ENCODE measurements around the gene OR5T1. TPM values are rescaled to one million over a fixed set of nuclear protein-coding genes. Genes with fewer than 3 reads are reported as not detected.

Gene OR5T1
- total RNA-seq: not detected

DNA sequence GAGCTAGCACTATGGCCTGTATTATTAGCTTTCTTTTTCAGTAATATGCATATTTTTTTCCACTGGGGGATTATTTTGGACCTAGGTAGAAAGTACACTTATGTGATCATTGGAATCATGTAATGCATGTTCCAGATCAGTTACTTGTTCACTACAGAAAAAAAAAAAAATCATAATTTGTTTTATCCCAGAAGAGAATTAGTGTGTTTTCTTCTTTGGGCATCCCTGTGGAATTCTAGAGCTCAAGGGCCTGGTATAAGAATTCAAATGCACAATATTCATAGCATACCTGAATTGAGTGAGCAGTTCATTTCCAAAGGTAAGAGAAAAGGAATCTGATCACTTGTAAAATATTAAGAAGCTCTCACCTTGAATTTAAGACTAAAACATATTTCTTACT is at the start of gene OR5T1:
TSS of gene OR5T1 (plus strand) at position 301 of the 400 bp plus-strand sequence. CDS start 1,485 bp downstream, outside the sequence.
- no peak for DNase-seq

DNA sequence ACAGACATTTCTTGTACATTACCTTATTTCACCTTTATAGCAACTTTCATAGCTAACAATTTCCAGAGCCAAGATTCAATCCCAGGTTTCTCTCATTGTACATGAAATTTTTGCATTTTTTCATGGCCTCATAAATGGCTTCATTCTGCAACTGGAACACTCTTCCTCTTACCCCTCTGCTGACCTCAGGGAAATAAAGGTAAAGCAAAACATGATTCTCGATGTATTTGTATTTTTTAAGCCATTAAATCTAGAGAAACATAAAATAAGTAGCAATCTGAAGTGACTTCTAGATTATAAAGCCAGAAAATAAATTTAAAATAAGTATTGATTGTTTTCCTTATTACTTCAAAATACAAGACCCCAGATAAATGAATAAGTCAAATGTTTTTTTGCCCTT is 39.8 kb upstream of the OR5T1 start, which contains the start of gene OR5T2:
TSS of gene OR5T2 (minus strand) at position 101 of the 400 bp plus-strand sequence. CDS start 1,193 bp downstream, outside the sequence.
- DNase-seq: no peak

DNA sequence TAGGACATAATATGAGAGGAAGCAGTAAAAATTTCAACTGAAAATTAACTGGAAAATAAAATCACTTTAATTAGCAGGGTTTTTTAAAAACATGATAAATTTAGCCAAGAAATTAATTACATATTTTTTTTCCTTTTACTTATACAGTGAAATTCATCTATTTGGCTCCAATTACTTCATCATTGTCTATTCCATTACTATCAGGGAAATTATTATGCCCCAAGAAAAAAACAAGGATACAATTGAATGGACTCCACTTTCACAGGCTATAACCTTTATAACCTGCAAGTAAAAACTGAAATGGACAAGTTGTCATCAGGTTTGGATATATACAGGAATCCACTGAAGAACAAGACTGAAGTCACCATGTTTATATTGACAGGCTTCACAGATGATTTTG is 22.0 kb upstream of the OR5T1 start, which contains the start of gene OR5T3:
TSS of gene OR5T3 (plus strand) at position 301 of the 400 bp plus-strand sequence. CDS start at position 301, 0 bp downstream.
- no peak for DNase-seq

DNA sequence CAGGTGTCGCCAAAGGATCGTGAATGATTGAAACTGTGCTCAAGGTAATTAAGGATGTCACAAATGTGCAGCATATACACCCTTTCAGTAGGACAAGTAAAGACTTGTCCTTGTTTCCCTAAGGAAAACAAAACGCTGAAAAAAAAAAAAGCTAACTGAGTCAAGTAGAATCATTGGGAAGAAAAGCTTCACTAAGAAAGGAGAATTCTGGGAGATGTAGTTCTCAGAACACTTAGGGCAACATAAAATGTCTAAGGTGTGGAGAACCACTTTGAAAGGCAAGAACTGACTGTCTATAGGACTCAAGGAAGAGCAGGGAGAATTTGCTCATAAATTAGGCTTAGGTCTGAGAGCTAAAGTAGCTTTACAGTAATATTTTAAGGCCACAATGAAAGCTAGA is 2.9 kb upstream of the OR5T1 start:
- no peak for DNase-seq

DNA sequence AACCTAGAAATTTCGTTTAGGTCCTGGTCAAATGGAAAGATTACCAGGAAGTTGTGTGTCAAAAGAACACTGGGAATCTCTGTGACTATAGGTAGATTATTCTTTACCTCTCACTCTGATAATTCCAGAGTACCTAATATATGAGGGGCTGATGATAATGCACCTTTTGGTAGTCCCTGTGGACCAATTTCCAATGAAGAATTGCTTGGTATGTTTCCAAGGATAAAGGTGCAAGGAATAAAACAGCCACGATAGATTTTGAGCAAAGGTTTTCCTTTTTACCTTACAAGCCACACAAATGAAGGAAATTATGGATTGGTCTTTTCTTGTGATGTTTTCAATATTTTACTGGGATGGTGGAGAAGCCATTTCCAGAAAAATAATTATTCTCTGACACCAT is 18.2 kb downstream of the OR5T1 start, which contains the start of gene OR8H1:
TSS of gene OR8H1 (minus strand) at position 101 of the 400 bp plus-strand sequence. CDS start 1,192 bp downstream, outside the sequence.
- DNase-seq: no peak

DNA sequence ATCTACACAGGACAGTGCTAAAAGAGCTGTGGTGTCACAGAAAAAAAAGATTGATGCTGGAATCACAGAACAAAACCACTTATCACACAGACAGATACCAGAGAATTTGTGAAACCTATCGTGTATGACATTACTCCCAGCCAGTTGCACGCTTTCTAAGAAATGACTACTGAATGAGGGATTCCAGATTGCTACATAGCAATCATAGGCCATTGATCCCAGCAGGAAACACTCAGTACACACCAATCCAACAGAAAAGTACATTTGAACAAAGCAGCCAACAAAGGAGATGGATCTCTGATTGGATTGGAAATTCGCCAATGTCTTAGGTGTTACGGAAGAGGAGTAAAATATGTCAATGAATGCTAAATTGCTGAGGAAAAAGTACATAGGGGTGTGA is 22.9 kb downstream of the OR5T1 start:
- DNase-seq: no peak

DNA sequence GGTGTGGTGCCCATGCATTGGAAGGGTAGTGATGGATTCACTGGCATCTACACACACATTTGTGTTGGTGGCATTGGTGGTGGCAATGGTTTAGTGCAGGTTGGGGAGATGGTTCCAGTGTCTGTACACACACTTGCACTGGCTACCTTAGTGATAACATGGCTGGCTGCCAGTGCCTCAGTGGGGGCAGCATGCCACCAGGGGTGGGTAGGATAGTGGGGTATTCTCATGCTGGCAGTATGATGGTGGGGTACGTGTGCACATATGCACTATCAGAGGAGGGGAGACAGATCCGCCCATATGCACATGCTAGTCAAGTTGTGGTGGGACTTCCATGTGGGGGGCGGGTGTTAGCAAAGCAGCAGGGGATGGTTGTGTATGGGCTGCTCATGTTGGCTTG is 33.9 kb downstream of the OR5T1 start:
- DNase-seq: no peak

DNA sequence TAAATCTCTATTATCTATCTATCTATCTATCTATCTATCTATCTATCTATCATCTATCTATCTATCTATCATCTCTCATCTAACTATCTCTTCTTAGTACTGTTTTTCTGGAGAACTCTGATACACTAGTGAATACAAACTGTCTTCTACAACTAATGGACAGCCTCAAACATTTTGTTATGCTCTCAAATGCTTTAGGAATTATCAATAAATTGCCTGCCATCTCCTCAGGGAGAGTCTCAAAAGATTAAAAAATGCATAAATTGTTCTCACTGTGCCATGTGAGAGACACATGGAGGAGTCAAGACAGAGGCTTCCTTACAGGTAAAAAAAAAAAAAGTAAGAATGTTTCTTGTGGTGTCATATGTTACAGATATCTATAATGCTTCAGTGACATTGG is 40.9 kb downstream of the OR5T1 start, which contains the start of gene OR8K3:
TSS of gene OR8K3 (plus strand) at position 301 of the 400 bp plus-strand sequence. CDS start 3,163 bp downstream, outside the sequence.
- no peak for DNase-seq
